Activated naive CD4-positive, alpha-beta T cell treated with anti-CD3 and anti-CD28 coated beads, Interleukin-2, amount 50 U/mL, for 16 hours (primary cell): ENCODE results near the gene CHTF8.

ENCODE experiments used
- DNase-seq: peaks from one replicate; pipeline ENCODE4 v3.0.0-alpha.2; 2020

Gene CHTF8

DNA sequence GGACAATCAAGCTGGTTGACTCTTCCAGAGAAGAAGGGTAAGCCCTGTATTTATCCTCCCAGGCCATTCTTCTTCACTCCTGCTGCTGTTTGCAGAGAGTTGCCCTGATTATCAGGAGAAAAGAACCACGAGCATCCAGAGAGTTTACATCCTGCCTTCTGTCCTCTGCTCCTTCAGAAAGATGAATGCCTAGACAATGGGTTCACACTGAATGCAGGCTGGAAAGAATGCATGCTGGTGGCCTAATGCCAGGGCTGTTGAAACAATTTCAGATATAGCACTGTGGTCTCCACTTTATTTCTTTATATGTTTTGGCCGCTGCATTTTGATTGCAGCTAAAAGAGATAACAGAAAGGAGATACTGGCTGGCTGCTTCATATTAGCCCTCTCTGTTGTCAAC is 48.1 kb downstream of the CHTF8 start:
- no peak for DNase-seq

DNA sequence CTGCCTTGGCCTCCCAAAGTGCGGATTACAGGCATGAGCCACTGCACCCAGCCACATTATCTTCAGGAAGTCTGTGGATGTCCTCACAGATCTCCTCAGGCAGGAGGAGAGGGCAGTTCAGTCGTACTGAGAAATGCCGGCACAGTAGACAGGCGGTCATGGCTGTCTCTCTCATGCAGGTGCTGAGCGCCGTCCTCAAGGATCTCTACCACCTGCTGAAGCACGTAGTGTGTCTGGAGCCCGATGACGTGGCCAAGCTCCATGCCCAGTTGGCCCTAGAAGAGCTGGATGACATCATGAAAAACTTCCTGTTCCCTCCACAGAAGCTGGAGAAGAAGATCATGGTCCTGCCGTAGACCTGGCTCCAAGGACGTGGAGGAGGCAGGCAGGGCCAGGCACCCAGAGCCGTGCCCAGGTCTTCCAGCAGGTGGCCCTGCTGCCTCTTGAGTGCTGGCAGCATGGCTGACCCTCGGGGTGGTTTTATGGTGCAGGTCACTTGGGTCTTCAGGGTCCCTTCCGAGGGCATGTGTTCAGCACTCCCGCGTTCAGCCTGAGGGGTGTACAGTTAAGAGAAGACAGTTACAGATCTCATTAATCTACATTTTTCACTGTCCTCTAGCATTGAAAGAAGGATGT is 49.0 kb downstream of the CHTF8 start:
- DNase-seq, result no peak

DNA sequence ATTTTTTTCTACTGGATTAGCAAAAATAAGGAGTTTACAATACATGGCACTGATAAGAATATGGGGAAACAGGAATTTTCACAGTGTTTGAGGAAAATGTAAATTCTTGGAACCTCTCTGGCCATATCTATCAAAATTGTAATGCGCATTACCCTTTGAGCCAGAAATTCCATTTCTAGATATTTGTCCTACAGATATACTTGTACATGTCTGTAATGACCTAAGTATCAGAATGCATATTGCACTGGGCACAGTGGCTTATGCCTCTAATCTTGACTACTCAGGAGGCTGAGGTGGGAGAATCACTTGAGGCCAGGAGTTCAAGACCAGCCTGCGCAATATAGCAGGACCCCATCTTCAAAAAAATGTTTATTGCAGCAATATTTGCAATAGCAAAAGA is 52.7 kb downstream of the CHTF8 start:
- no peak for DNase-seq

DNA sequence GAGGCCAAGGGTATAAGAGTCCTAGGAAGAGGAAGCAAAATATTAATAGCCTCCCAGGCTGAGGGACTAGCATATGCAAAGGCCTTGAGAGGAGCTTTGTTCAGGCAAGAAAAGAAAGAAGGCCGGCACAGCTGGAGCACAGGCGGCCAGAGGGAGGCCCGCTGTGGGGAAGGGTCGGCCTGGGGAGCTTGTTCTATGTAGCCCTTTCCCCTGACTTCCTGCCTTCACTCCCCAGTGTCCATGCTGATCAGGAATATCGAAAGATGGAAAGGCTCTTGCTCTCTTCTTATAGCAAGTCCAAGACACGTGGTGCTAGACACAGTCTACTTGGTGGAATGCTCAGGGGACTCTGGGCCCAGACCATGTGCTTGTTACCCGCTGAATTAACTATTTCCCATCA is 54.3 kb downstream of the CHTF8 start:
- no peak for DNase-seq

DNA sequence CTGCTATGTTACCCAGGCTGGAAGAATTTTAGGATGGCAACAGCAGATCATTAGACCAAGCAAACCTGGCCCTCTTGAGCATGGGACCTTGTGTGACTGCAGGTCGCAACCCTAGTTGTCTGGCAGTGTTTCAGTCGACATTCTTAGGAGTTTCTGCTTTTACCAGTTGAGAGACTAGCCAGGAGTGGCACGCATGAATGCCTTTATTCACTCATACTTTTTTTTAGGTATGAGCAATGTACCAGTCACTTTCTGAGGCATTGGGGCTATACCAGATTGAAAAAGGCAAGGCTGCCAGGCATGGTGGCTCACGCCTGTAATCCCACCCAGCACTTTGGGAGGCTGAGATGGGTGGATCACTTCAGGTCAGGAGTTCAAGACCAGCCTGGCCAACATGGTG is 55.1 kb downstream of the CHTF8 start:
- no peak for DNase-seq

DNA sequence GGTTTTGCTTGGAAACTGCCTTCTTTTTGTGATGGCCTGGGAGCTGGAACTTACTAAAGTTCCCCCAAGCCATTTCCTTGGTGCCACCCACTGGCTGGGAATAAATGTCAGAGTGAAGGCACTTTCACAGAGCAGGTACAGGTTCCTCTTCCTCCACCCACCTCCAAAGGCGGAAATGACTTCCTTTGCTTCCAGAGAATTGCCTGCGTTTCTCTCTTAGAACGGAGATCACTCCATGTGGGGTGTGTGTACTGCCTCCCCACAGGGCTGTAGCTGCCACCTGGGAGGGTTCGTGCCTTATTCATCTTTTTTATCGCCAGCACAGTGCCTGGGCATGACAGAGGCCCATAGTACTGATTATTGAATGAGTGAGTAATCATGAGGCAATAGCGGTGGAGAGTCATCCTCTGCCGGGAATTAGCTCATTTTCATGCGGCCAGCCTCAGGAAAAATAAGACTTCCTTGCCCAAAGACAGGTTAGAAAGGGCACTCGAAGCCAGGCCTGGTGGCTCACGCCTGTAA is 59.1 kb downstream of the CHTF8 start:
- DNase-seq, result no peak

DNA sequence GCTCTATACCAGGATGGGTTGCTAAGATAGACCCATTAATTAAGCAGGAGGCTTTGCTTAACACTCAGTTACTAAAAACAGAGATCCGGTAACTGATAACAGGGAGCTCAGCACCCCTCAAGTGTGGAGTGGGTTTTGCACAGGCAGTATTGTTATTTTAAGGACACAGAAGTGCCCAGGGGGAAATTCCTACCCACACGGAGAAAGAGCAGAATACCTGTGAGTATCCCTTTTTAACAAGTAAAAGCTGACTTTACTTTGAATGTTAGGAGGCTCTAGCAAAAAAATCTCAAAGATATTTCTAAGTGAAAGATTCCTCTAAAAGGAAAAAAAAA is 59.8 kb downstream of the CHTF8 start:
- DNase-seq, result no peak

DNA sequence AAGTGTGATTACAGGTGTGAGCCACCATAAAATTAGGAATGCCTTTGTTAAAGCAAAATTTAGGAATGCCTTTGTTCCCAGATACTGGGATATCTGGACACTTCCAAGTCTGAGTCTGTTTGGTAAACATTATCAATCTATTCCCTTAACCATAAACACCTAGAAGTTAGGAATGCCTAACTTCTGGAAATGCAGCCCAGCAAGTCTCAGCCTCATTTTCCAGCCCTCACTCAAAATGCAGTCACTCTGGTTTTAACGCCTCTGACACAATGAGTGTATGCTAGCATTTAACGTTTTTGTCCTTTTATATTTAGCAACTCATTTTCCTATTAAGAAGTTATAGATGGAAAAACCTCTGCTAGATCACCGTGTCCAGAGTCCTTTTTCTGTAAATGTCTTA is 61.4 kb downstream of the CHTF8 start:
- DNase-seq, result no peak

DNA sequence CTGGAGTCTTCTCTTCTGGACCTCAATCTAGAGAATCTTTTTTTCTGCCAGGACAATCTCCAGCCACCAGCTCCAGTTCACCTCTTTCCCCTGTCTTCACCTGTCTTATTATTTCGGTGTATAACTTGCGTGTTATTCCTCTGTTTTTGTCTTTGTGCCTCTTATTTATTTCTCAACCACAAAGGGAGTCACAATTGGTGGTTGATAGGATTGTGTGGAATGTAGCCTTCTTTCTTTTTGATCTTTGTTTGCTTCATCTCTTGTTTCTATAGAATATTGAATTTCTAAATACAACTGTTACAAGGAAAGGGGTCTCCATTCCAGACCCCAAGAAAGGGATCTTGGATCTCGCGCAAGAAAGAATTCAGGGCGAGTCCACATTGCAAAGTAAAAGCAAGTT is 62.9 kb downstream of the CHTF8 start:
- DNase-seq, result no peak
